Common myeloid progenitor, CD34-positive (primary cell): ENCODE data around the gene TOPORS.
A peak's percentile ranks its signal among the peaks of the same experiment; 100 is the strongest.
"Not testable (repeated sequence)": the region's sequence is repeated elsewhere in the genome, so short reads cannot be mapped to it uniquely, and the experiment has no call there.

Experiments
- CTCF ChIA-PET: fragments of 350-600 bp; sonication (Branson Sonifier 250); formaldehyde crosslinking; loops from one replicate; lab custom pipeline; 2021; ENCODE audit warnings: antibody characterized with exemption; lab: Charles Lee
- POLR2A ChIA-PET: fragments of 350-600 bp; sonication (Branson Sonifier 250); formaldehyde crosslinking; loops from one replicate; lab custom pipeline; 2021; ENCODE audit warnings: antibody characterized with exemption; lab: Charles Lee
- DNase-seq, 3 donors: peaks; one replicate each; pipeline versions ENCODE4 v3.0.0 to v3.0.0-alpha.2; 2013
- H3K27ac ChIP-seq, 2 experiments: 1 replicate in 1 of 2; 2 replicates in 1 of 2; pipeline ENCODE4 v1.7.0; 2013; ENCODE audit warnings: inconsistent platforms in 2 of 2, low read length in 2 of 2, mild to moderate bottlenecking in 2 of 2, low read depth in 1 of 2, moderate library complexity in 1 of 2; ENCODE audit not compliant: severe bottlenecking in 2 of 2, insufficient read depth in 1 of 2, poor library complexity in 1 of 2
- H3K27me3 ChIP-seq, 5 experiments: replicated peaks in 2 of 5; 1 replicate in 3 of 5; 2 replicates in 2 of 5; pipeline versions ENCODE4 v1.6.1 to v1.7.0; 2013; ENCODE audit warnings: low read length in 4 of 5, mild to moderate bottlenecking in 2 of 5, moderate library complexity in 2 of 5, inconsistent platforms in 1 of 5; ENCODE audit not compliant: insufficient read depth in 5 of 5, control insufficient read depth in 4 of 5
- H3K36me3 ChIP-seq, 4 experiments: 1 replicate in 2 of 4; 2 replicates in 2 of 4; pipeline versions ENCODE4 v1.6.1 to v1.7.0; 2013; ENCODE audit warnings: low read length in 3 of 4, control low read depth in 1 of 4, mild to moderate bottlenecking in 1 of 4; ENCODE audit not compliant: control insufficient read depth in 4 of 4, insufficient read depth in 4 of 4
- H3K4me1 ChIP-seq, 4 experiments: 1 replicate in 3 of 4; 2 replicates in 1 of 4; pipeline versions ENCODE4 v1.6.1 to v1.7.1; 2013; ENCODE audit warnings: low read length in 3 of 4, mild to moderate bottlenecking in 3 of 4, control low read depth in 1 of 4, inconsistent platforms in 1 of 4, moderate library complexity in 1 of 4; ENCODE audit not compliant: control insufficient read depth in 4 of 4, insufficient read depth in 4 of 4; ENCODE audit errors: control extremely low read depth in 1 of 4
- H3K4me3 ChIP-seq, 7 experiments: 1 replicate in 4 of 7; 2 replicates in 3 of 7; pipeline versions ENCODE4 v1.5.1 to v1.7.0; 2013; ENCODE audit warnings: mild to moderate bottlenecking in 7 of 7, low read length in 6 of 7, moderate library complexity in 6 of 7, inconsistent platforms in 2 of 7, low read depth in 2 of 7, control low read depth in 1 of 7; ENCODE audit not compliant: insufficient read depth in 4 of 7, control insufficient read depth in 1 of 7; ENCODE audit errors: extremely low read depth in 1 of 7
- H3K9me3 ChIP-seq, 5 experiments: 1 replicate in 4 of 5; 2 replicates in 1 of 5; pipeline versions ENCODE4 v1.6.1 to v1.7.1; 2013; ENCODE audit warnings: low read length in 4 of 5, mild to moderate bottlenecking in 2 of 5, inconsistent platforms in 1 of 5, low read depth in 1 of 5, moderate library complexity in 1 of 5; ENCODE audit not compliant: control insufficient read depth in 4 of 5, insufficient read depth in 2 of 5; ENCODE audit errors: control extremely low read depth in 1 of 5
- WGBS: methylation state at CpG from one replicate; pipeline ENCODE4 v1.1.5; 2013; ENCODE audit not compliant: insufficient coverage; 5-methylcytosine and 5-hydroxymethylcytosine counted together

The TOPORS gene

GRCh38 chr9:32524558-32524891, 27.9 kb downstream of the TOPORS start:
- H3K27me3 ChIP-seq, H3K27ac ChIP-seq, H3K36me3 ChIP-seq, POLR2A ChIA-PET: not testable (repeated sequence)
- WGBS = 96% methylated on average over 11 of the region's 11 CpGs
- CTCF ChIA-PET = interaction anchor here (1.0 to 3.0 kb wide), 6 partner anchors 21 to 62 kb away, joined by 3 to 21 read pairs (median 5); partner anchors contain the start of gene NDUFB6
- peaks cover 7 to 18% (median 13%) of the 10 kb centered on the region in 4 experiments for H3K4me1 ChIP-seq
- peak in 1 of 3 donors; percentile 6 for DNase-seq
- peak overlapping the region in 2 of 7 experiments; percentile 95 to 96 for H3K4me3 ChIP-seq
- peaks cover 0 to 12% (median 0%) of the 10 kb centered on the region in 5 experiments for H3K9me3 ChIP-seq

- Histone ChIP-seq H3K27ac (no peak overlapping the region), H3K9me3 (peaks cover 0 to 16% (median under 1%) of the 10 kb centered on the region in 5 experiments), H3K27me3 (no peaks in the 10 kb centered on the region), H3K4me1 (peaks cover 7 to 18% (median 13%) of the 10 kb centered on the region in 4 experiments), H3K36me3 (peaks cover 0 to 7% (median under 1%) of the 10 kb centered on the region in 4 experiments), H3K4me3 (no peak overlapping the region)
- no CpG with 5 or more reads among the region's 1 CpG for WGBS
- ChIA-PET POLR2A (no interaction called here), CTCF (no interaction called here)
- DNase-seq = no peak
Measured at GRCh38 chr9:32523910-32524309, 28.5 kb downstream of the TOPORS start.

DNA sequence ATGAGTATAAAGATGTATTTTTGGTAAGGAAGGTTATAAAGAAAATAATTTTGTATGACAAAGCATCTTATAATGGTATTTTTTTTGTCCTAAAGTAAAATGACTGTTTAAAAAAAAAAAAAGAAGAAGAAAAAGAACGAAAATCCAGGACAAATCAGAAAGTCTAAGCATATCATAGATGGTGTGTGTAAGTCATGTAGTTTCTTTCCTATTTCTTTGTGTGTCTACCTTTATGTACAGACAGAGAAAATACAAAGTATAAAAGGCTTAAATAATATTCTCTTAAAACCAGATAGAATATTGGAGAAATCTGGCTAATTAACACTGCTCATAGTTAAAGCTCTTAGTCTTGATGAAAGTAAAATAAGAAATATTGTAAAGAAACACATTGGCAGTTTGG, 34.1 kb downstream of the TOPORS start:
- no peaks in the 10 kb centered on the region for H3K27me3 ChIP-seq
- H3K36me3 ChIP-seq = peaks cover 0 to 10% (median 1%) of the 10 kb centered on the region in 4 experiments
- CTCF ChIA-PET = no interaction called here
- POLR2A ChIA-PET = no interaction called here
- no CpG with 5 or more reads among the region's 1 CpG for WGBS
- no peaks in the 10 kb centered on the region for H3K4me1 ChIP-seq
- no peak overlapping the region for H3K4me3 ChIP-seq
- H3K27ac ChIP-seq = no peak overlapping the region
- DNase-seq = no peak
- peaks cover 0 to 23% (median 4%) of the 10 kb centered on the region in 5 experiments for H3K9me3 ChIP-seq

DNA sequence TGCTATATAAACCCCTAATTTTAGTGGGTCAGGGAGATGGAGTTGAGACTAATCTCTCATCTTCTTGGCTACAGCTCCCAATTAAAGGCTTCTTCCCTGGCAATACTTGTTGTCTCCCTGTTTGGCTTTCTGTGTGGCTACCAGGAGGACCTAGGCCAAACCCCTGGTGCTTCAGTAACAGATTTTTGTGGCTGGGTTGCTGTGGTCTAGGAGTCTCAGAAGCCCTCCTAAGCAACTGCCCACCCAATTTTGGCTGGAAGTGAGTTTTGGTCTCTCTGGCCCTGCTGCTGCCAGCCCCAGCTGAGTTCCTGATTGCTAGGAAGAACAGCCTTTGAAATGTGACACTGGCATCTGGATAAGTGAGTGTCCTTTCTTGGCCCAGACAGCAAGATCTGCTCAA, 36.1 kb downstream of the TOPORS start:
- POLR2A ChIA-PET = no interaction called here
- no peak overlapping the region for H3K27ac ChIP-seq
- no peaks in the 10 kb centered on the region for H3K4me1 ChIP-seq
- peaks cover 0 to 7% (median under 1%) of the 10 kb centered on the region in 4 experiments for H3K36me3 ChIP-seq
- H3K4me3 ChIP-seq = no peak overlapping the region
- CTCF ChIA-PET = no interaction called here
- H3K9me3 ChIP-seq = peaks cover 0 to 16% (median 4%) of the 10 kb centered on the region in 5 experiments
- DNase-seq = no peak
- no peaks in the 10 kb centered on the region for H3K27me3 ChIP-seq

DNA sequence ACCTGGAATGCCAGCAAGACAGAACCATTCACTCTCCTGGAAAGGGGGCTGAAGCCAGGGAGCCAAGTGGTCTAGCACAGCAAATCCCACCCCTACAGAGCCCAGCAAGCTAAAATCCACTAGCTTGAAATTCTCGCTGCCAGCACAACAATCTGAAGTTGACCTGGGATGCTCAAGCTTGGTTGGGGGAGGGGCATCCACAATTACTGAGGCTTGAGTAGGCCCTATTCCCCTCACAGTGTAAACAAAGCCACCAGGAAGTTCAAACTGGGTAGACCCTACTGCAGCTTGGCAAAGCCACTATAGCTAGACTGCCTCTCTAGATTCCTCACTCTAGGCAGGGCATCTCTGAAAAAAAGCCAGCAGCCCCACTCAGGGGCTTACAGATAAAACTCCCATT, 43.7 kb downstream of the TOPORS start:
- DNase-seq = no peak
- no CpG with 5 or more reads among the region's 1 CpG for WGBS
- POLR2A ChIA-PET = no interaction called here
- peaks cover 0 to 3% (median 0%) of the 10 kb centered on the region in 5 experiments for H3K9me3 ChIP-seq
- no peaks in the 10 kb centered on the region for H3K4me1 ChIP-seq
- peaks cover 0 to 3% (median 0%) of the 10 kb centered on the region in 4 experiments for H3K36me3 ChIP-seq
- H3K27me3 ChIP-seq = no peaks in the 10 kb centered on the region
- no peak overlapping the region for H3K27ac ChIP-seq
- H3K4me3 ChIP-seq = no peak overlapping the region
- CTCF ChIA-PET = interaction anchor here (0.8 to 2.8 kb wide), 5 partner anchors 9 to 120 kb away, joined by 3 to 9 read pairs (median 3); partner anchors contain the start of gene RIGI

DNA sequence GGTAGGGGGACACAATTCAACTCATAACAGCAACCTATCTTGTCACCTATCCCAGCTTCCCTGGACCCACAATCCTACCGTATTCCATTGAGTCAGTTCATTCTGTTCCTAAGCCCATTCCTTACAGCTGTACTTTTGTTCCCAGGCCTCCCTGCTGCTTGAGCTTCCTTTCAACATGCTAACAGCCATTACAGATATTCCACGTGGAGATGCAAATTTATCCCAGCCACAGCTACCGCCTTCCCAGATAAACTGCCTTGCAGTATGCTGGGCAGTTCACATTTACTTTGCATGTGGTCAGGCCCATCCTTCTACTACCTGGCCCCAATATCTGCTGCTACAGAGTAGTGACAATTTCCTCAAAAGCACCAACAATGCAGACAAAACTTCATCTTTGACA, 49.4 kb downstream of the TOPORS start:
- CTCF ChIA-PET = interaction anchor here (0.5 to 1.0 kb wide), 2 partner anchors 22 to 23 kb away, joined by 3 to 4 read pairs; partner anchors contain the start of gene RIGI
- H3K27ac ChIP-seq = no peak overlapping the region

GRCh38 chr9:32502464-32502863, 49.9 kb downstream of the TOPORS start:
- POLR2A ChIA-PET = no interaction called here
- no peak overlapping the region for H3K4me3 ChIP-seq
- H3K27me3 ChIP-seq = no peaks in the 10 kb centered on the region
- H3K4me1 ChIP-seq = no peaks in the 10 kb centered on the region
- H3K9me3 ChIP-seq = peaks cover 0 to 4% (median 0%) of the 10 kb centered on the region in 5 experiments
- H3K36me3 ChIP-seq = peaks cover 4 to 22% (median 7%) of the 10 kb centered on the region in 4 experiments
- CTCF ChIA-PET = interaction anchor here (0.5 kb wide), 1 partner anchor 24 kb away, joined by 4 read pairs; the partner anchor contains the start of gene RIGI
- 100% methylated on average over 3 of the region's 4 CpGs for WGBS
- DNase-seq = no peak
- no peak overlapping the region for H3K27ac ChIP-seq

More for the DNA sequence above, 49.4 kb downstream of the TOPORS start:
- H3K9me3 ChIP-seq = peaks cover 0 to 3% (median 0%) of the 10 kb centered on the region in 5 experiments
- POLR2A ChIA-PET = no interaction called here
- 97% methylated on average over 3 of the region's 3 CpGs for WGBS
- no peaks in the 10 kb centered on the region for H3K27me3 ChIP-seq
- DNase-seq = no peak
- peaks cover 2 to 20% (median 6%) of the 10 kb centered on the region in 4 experiments for H3K36me3 ChIP-seq
- no peaks in the 10 kb centered on the region for H3K4me1 ChIP-seq
- no peak overlapping the region for H3K4me3 ChIP-seq
